CD4-positive, alpha-beta T cell treated with Interleukin-10 for 1 hour (primary cell): ENCODE data around the gene CENPM.
A peak's percentile ranks its signal among the peaks of the same experiment; 100 is the strongest.

Experiments used
- DNase-seq: peaks from one replicate; pipeline ENCODE4 v3.0.0-alpha.2; 2020

CENPM gene

GRCh38 chr22:41912338-41913039, 34.5 kb downstream of the CENPM start:
- no peak for DNase-seq

- peak; percentile 27 for DNase-seq
Measured at GRCh38 chr22:41911001-41911611, 35.8 kb downstream of the CENPM start.

- DNase-seq, result peak; percentile 31
Measured at GRCh38 chr22:41910050-41911000, 36.6 kb downstream of the CENPM start.

GRCh38 chr22:41909310-41910049, 37.5 kb downstream of the CENPM start:
- no peak for DNase-seq

- DNase-seq, result peak; percentile 48
Measured at GRCh38 chr22:41908411-41909309, 38.3 kb downstream of the CENPM start.

GRCh38 chr22:41907436-41908401, 39.2 kb downstream of the CENPM start:
- no peak for DNase-seq

GRCh38 chr22:41906822-41907221, 40.1 kb downstream of the CENPM start:
- no peak for DNase-seq

GRCh38 chr22:41905411-41906202, 41.3 kb downstream of the CENPM start:
- DNase-seq, result no peak

- DNase-seq, result no peak
Measured at GRCh38 chr22:41904450-41905410, 42.2 kb downstream of the CENPM start.

GRCh38 chr22:41902932-41903421, 44.0 kb downstream of the CENPM start:
- DNase-seq, result no peak

- no peak for DNase-seq
Measured at GRCh38 chr22:41902016-41902415, 44.9 kb downstream of the CENPM start.

- DNase-seq, result no peak
Measured at GRCh38 chr22:41900652-41901312, 46.2 kb downstream of the CENPM start.

- DNase-seq, result no peak
Measured at GRCh38 chr22:41899992-41900651, 46.8 kb downstream of the CENPM start.

- no peak for DNase-seq
Measured at GRCh38 chr22:41899110-41899509, 47.8 kb downstream of the CENPM start.

- no peak for DNase-seq
Measured at GRCh38 chr22:41898645-41899044, 48.3 kb downstream of the CENPM start.

GRCh38 chr22:41893591-41894375, 53.2 kb downstream of the CENPM start:
- DNase-seq, result no peak
